SIG-M5 treated with dmso at 0.1 percent for 504 hours (cell line): ENCODE measurements around the gene DLGAP1.

Experiments
- DNase-seq: peaks from one replicate; lab custom pipeline; 2025; ENCODE audit not compliant: unreplicated experiment; lab: John Stamatoyannopoulos, UW

DLGAP1 gene

GRCh38 chr18:3463051-3463450 lies 992.1 kb downstream of the DLGAP1 start:
- DNase-seq, result no peak

DNA sequence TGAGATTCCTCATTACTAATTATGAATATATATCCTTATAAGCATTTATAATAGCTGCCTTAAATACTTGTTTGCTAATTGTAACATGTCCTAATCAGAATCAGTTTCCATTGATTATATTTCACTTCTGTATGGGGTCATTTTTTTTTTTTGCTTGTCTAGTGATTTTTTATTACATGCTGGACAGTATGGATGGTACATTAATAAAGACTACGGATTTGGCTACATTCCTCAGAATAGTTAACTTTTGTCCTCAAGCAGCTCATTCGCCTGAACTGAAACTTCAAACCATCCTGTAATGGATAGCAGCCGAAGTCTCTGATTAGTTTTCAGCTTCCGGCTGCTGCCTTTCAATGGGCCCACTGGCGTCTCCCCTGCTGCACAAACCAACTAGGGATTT lies 993.4 kb downstream of the DLGAP1 start:
- DNase-seq, result no peak

DNA sequence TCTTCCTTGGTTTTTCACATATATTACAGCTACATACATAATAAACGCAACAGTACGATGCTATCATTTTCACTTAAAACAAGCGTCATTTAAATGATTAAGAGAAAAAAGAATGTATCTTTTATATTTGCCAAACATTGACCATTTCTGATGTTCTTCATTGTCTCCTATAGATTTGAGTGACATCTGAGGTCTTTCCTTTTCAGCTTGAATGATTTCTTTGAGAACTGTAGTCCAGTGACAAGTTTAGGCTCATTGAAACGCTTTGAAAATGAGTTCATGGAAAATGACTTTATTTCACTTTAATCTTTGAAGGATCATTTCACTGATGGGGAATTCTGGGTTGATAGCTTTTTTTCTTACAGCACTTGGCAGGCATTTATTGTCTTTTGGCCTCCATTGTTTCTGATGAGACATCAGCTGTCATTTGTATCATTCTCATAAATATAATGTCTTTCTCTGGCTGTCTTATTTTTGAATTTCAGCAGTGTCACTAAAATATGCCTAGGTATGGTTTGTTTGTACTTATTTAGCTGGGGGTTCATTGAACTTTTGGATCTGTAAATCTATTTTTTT lies 994.2 kb downstream of the DLGAP1 start:
- DNase-seq, result no peak

GRCh38 chr18:3458952-3459853 lies 995.9 kb downstream of the DLGAP1 start:
- no peak for DNase-seq

DNA sequence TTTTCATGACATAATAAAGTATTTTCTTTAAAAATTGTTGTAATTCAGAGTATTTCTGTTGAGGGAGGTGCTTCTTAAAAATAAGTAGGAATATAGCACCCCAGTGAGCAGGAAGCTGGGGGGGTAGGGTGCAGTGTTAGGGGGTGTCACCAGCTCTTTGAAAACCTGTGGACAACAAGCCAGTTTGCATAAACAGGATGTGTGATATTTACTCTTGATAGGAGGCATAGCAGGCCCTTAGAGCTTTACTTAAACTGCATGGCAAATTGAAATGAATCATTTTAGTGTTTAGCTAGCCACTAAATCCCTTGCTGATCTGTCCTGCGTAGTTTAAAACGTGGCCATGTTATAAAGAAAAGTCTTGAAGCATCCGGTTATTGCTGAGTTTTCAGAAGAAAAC lies 996.7 kb downstream of the DLGAP1 start:
- DNase-seq, result no peak

DNA sequence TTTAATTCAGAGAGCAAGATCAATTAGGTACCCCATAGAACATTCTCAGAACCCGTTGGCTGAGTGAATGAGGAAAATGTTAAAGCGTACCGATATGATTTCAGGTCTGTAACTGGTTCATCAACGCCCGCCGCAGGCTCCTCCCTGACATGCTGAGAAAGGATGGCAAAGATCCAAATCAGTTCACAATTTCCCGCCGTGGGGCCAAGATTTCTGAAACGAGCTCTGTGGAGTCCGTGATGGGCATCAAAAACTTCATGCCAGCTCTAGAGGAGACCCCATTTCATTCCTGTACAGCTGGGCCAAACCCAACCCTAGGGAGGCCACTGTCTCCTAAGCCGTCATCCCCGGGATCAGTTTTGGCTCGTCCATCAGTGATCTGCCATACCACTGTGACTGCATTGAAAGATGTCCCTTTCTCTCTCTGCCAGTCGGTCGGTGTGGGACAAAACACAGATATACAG lies 997.8 kb downstream of the DLGAP1 start:
- no peak for DNase-seq

- no peak for DNase-seq
These were observed 998.4 kb downstream of the DLGAP1 start for GRCh38 chr18:3456686-3457069.

DNA sequence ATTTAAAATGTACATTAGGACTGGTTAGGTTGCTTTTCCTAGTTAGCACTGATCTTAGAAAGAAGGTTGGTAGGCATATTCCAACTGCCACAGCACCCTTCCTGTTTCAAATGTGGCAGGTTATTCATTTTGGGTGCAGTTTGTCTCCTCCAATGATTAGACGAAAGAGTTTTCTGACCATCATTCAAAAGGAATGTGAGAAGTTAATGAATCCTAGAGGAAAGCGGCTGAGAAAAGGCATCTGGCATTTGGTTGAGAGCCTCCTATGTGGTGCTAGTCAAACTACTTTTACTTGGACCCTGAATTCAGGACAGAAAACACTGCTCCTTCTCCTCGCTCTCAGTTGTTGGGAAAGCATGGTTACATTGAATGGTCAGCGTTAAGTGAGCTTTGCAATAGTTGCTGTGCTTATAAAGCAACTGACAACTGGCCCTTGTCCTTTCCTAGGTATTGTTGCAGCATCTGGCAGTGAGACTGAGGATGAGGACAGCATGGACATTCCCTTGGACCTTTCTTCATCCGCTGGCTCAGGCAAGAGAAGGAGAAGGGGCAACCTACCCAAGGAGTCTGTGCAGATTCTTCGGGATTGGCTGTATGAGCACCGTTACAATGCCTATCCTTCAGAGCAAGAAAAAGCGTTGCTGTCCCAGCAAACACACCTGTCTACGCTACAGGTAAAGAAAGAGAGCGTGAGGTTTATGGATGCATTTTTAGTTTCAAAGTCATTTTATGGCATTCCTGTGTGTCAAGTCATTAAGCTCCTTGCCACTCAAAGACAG lies 999.0 kb downstream of the DLGAP1 start:
- DNase-seq, result no peak

GRCh38 chr18:3455090-3455635 lies 999.9 kb downstream of the DLGAP1 start:
- no peak for DNase-seq

- peak; percentile 54 for DNase-seq
These were observed 1000.6 kb downstream of the DLGAP1 start for GRCh38 chr18:3454365-3455089.

GRCh38 chr18:3453540-3454364 lies 1001.4 kb downstream of the DLGAP1 start:
- DNase-seq, result peak; percentile 85

DNA sequence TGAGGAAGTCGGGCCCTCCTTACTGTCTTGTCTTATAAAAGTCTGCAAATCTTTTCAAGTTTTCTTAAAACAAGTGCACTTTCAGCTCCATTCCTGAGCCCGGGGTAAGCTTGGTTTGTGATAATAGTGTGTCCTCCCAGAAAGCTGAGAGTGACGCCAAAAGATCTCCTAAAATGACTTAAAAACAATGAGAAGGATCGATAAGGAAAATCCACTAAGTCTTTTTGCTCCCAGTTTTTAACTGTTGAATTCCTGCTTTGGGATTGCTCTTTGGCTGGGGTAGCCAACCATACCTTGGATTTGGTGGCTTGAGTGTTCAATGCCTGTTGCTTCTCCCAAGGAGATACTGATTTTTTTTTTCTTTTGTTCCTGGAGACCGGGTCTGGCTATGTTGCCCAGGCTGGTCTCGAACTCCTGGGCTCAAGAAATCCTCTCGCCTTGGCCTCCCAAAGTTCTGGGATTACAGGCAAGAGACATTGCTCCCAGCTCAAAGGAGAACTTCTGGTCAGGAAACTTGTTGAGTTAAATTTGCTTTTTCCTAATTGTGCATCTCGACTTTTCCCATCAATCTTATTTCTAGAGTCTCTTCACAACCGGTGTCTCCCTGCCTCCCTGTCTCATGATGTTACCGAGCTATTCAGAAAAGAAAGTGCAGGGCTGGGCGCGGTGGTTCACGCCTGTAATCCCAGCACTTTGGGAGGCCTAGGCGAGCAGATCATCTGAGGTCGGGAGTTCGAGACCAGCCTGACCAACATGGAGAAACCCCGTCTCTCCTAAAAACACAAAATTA lies 1002.2 kb downstream of the DLGAP1 start:
- no peak for DNase-seq

DNA sequence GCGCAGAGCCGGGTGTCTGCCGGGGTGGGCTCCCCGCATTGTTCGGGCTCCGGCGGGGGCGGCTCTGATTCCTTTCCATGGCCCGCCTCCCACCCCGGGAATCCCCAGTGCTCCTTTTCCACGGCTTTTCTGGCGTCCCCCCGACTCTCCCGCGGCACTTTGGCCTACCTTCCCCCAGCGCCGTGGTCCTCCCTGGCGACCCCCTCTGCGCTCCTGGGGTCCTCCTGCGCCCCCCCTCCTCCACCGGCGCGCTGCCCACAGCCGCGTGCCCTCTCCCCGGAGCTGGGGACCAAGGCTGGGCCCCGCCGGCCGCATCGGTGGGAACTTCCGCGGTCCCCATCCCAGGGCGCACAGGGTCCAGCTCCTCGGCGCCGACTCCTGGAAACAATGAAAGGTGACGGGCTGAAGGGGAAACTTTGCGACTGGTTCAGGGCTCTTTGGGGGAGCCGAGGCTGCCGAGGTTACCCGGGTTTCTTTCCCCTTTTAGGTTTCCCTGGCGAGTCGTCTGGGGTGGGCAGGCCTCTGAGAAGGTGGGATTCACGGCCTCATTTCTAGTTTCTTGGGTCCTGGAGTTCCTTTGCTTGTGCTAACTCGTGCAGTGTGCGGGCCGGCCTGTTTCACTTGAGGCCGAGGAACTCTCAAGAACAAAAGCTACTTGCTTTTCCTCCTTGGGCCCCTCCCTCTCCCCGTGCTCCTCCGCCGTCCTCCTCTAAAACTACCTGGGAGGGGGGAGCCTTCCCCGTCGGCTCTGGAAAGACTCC lies 1002.9 kb downstream of the DLGAP1 start:
- DNase-seq, result peak; percentile 42

DNA sequence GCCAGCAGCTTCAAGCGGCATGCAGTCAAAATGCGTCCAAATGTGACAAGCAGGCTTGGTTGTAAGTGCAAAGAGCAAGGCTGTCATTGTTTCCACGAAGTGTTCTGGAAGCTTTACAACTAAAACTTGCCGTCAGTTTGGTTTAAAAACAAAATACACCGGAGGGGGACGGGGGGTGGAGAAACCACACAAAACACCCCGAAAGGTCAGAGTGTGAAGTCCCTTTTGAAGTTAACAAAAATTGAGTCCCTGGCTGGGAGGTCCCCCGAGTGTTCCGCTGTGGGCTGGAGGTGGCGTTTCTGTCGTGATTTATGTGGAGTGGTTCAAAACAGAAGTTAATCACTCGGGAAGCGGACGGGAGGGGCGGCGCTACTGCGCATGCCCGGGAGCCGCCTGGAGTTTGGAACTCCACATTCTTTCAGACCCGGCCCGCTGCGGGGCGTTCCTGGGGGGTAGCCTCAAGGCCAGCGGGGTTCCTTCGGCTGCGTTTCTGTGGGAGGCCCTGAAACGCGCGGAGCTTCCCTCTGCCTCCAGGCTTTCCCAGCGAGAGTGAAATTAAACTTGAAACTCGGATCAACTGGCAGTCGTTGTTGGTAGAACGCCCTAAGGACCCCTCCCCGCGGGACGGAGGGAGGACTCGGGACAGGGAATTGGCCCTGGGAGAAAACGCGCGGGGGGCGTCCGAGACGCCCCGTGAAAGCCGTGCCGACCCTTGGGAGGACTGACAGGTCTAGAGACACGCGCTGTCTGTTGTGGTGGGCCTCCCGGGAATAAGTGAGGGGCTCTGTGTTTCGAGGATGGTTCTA lies 1003.7 kb downstream of the DLGAP1 start:
- DNase-seq, result peak; percentile 54

- DNase-seq, result no peak
These were observed 1004.3 kb downstream of the DLGAP1 start for GRCh38 chr18:3450799-3451182.

- peak; percentile 50 for DNase-seq
These were observed 1004.9 kb downstream of the DLGAP1 start, which contains the start of gene TGIF1 for GRCh38 chr18:3450012-3450798. TGIF1 (plus strand) TSS chr18:3450172; CDS start chr18:3450490, 318 bp downstream.
